NOMO-1 (cell line): ENCODE results near the gene ROMO1.
"Not testable (repeated sequence)": the region's sequence is repeated elsewhere in the genome, so short reads cannot be mapped to it uniquely, and the experiment has no call there.

Source experiments
- DNase-seq, 2 experiments: peaks; one replicate each; lab custom pipeline; 2025; ENCODE audit not compliant: unreplicated experiment in 2 of 2; lab: John Stamatoyannopoulos, UW

The ROMO1 gene

DNA sequence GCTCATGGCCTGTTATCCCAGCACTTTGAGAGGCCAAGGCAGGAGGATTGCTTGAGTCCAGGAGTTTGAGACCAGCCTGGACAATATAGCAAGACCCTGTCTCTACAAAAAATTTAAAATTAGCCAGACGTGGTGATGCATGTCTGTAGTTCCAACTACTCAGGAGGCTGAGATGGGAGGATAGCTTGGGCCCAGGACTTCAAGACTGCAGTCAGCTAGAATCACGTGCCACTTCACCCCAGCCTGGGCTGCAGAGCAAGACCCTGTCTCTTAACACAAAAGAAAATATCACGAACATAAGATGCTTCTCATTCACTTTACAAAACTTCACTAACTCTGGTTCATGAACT is 45.3 kb downstream of the ROMO1 start:
- DNase-seq: not testable (repeated sequence)
